GM21786 (cell line): Measurements from ENCODE around the gene ASB16.
"Not testable (repeated sequence)": the region's sequence is repeated elsewhere in the genome, so short reads cannot be mapped to it uniquely, and the experiment has no call there.

Experiments used
- ATAC-seq: cut with Tn5 transposase; IDR thresholded peaks from one replicate; pipeline ENCODE4 v1.9.1; 2021; ENCODE audit not compliant: unreplicated experiment

ASB16 gene

GRCh38 chr17:44146375-44147346 is 23.8 kb upstream of the ASB16 start:
- ATAC-seq, result no peak

DNA sequence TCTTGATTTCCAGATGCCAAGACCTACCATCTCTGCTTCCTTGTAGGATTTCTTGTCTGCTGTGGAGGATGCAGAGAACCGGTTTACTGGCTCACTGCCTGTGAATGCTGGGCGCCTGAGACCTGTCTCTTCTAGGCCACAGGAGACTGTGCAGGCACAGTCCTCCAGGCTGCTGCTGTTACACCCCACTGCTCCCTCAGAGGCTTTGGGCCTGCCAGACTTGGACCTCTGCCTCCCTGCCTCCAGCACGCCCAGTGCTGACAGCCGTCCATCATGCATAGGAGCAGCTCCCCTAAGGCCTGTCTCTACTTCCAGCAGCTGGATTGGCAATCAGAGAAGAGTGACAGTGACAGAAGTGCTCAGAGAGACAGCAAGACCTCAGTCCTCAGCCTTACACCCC is 22.7 kb upstream of the ASB16 start:
- no peak for ATAC-seq

GRCh38 chr17:44149066-44149465 is 21.4 kb upstream of the ASB16 start:
- not testable (repeated sequence) for ATAC-seq

- no peak for ATAC-seq
These were observed 20.7 kb upstream of the ASB16 start for GRCh38 chr17:44149750-44150329.

DNA sequence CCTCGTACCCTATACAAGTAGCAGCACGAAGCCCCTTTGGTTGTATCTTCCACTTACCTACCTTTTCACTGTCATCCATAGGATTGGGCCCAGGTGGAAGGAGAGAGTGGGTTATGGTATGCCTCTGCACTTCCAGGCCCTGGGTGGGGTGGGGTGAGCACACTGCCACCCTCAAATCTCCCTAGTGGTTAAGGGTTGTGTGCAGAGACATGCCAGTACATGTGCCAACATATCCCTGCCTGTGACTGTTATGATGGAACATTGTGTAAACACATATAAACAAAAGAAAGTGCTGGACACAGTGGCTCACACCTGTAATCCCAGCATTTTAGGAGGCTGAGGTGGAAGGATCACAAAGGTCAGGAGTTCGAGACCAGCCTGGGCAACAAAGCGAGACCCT is 17.6 kb upstream of the ASB16 start:
- ATAC-seq, result no peak

GRCh38 chr17:44155488-44155887 is 15.0 kb upstream of the ASB16 start:
- ATAC-seq, result no peak

DNA sequence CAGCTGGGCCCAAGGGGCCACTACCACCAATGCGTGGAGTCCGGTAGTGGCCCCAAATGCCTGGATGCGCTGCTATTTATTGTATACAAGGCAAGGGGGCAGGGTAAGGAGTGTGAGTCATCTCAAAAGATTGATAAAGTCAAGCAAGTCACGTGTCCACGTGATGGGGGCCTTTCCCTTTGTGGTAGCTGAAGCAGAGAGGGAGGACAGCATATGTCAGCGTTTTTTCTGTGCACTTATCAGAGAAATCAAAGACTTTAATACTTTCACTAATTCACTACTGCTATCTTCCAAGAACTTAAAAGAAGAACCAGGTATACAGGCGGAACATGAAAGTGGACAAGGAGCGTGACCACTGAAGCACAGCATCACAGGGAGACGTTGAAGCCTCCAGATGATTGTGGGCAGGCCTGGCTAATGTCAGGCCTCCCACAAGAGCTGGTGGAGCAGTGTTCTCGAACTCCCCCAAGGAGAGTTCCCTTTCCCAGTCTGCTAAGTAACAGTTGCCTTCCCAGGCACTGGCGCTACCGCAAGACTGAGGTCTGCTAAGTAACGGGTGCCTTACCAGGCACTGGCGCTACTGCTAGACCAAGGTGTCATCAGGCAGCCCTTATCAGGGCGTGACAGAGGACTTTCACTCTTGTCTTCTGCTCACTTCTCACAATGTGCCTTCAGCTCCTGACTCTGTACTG is 10.8 kb upstream of the ASB16 start:
- no peak for ATAC-seq

DNA sequence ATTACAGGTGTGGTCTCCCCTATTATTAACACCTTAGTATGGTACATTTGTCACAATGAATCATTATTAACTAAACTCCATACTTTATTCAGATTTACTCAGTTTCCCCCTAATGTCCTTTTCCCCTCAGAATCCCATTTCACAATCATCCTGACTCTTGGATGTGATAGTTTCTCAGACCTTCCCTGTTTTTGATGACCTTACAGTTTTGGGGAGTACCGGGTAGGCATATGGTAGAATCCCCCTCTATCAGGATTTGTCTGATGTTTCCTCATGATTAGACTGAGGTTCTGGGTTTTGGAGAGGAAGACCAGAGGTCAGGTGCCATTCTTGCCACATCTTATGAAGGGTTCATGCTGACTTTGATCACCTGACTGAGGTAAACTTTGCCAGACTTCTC is 6.0 kb upstream of the ASB16 start:
- ATAC-seq, result no peak

DNA sequence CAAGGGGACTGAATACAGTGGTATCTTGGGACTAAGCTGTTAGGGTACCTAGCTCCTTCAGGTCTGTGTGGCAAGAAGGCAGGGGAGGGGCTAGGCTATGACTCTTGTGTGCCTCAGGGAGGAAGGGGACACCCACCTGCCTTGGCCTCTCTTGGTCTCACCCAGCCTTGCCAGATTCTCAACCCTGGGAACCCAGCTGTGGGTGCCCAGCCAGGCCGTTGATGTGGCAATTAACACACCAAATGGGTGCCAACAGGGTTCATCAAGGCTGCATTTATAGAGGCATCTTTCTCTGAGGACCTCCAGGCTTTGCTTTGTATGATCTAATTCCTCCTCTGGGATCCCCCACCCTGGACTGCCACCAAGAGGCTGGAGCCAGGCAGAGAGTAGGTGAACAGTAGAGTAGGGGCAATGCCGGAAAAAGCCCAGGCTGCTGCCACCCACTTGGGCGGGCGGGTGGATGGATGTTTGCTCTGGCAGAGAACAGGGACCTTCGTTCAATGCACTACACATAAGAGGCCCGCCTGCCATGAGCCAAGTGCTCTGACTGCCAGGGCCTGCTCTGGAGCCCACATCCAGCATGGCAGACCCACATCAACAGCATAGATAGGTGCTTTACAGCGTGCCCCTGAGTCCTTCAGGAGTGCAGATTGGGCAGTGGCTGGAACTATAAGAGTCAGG is 3.2 kb upstream of the ASB16 start:
- ATAC-seq, result no peak

DNA sequence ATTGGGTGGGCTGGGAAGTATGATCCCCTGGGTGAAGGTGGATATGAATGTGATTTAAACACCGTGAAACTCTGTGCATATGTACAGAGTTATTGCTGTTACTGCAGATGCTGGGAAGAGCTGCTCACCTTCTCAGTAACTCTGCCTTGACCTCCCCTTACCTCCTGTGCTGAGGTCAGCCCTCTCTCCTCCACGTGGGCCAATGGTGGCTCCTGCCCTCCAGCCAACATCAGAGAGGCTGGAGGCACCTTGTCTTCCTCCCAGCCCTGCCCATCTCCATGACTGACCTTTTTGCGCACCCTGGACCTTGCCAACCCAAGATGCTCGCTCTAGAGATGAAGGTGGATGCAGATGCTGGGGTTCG is 387 bp upstream of the ASB16 start:
- no peak for ATAC-seq

- no peak for ATAC-seq
These were observed 1.5 kb downstream of the ASB16 start for GRCh38 chr17:44171931-44172455.

GRCh38 chr17:44174427-44174826 is 3.9 kb downstream of the ASB16 start:
- ATAC-seq, result no peak

- ATAC-seq, result no peak
These were observed 5.8 kb downstream of the ASB16 start for GRCh38 chr17:44176257-44176656.

- no peak for ATAC-seq
These were observed 6.4 kb downstream of the ASB16 start for GRCh38 chr17:44176671-44177501.

DNA sequence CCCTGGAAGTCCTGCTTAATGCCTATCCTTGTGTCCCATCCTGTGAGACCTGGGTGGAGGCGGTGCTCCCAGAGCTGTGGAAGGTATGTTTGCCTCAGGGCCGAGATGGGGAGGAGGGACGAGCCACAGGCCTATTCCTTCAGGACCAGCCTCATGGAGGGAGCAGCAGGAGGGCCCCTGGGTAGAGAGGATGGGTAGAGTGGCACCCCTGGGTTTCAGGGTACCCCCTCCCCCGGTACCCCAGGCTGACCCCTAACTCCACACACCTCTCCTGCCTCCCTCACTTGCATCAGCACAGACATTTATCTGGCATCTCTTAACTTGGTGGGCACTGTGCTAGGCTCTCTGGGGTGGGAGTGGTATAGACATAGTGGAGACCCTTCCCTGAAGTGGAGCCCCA is 7.1 kb downstream of the ASB16 start:
- ATAC-seq, result no peak

GRCh38 chr17:44178133-44178532 is 7.6 kb downstream of the ASB16 start:
- ATAC-seq, result no peak

DNA sequence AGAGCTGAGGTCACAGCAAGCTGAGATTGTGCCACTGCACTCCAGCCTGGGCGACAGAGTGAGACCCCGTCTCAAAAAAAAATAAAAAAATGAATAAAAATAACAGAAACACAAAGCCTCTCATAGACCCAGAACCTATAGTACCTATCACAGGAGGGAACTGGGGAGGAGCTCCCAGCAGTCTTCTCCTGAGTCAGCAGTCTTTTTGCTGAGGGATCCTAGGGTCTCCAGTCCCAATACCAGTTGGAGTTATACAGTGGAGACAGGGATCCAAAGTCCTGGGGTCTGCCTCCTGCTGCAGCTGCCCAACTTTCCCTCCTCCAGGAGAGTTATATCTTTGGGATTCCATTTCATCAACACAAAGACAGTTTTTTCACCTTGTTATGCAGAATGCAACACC is 12.5 kb downstream of the ASB16 start:
- no peak for ATAC-seq

DNA sequence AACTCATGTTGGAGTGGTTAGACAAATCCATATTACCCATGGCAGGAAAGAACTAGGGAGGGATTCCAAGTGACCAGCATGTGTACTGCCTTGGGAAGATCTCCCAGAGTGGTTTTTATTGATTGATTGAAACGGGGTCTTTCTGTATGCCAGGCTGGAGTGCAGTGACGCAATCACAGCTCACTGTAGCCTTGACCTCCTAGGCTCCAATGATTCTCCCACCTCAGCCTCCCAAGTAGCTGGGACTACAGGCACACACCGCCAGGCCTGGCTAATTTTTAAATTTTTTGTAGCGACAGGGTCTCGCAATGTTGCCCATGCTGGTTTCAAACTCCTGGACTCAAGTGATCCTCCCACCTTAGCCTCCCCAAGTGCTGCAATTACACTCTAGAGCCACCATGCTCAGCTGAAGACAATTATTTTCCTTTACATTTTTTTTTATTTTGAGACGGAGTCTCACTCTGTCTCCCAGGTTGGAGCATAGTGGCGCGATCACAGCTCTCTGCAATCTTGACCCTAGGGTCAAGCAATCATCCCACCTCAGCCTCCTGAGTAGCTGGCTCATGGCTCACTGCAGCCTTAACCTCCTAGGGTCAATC is 13.8 kb downstream of the ASB16 start:
- no peak for ATAC-seq

DNA sequence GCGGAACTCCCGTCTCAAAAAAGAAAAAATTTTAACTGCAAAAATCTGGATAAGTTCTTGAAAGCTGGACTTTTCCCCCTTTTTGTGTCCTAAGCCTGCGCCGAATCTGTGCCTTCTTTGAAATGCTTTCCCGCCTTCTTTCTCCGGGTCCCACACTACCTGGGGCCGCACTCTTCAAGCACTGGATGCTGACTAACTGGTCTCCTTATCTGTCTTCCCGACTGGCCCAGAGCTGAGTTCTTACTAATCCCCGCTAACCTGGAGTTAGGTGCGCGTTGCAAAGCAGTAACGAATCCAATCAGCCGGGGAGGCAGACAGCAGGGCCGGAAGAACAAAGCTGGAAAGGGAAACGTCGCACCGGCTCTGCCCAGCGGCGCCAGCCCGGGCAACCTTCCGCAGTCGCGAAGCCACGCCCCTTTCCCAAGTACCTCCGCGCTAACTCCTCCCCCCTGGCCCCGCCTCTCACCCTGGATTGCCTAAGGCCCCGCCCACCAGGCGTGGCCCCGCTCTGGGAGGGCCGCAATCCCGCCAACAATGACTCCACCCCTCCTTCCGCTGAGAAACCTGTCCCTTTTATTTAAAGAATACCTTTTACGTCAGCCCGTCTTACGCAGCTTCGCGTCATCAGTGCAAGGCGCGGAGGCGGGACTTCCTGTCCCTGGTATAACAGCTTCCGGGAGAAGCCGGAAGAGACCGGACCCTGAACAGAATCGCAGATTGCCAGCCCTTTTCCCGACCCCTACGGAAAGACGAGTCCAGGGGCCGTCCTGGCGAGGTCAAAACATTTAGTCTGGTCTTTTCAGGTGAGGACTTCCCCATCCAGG is 16.0 kb downstream of the ASB16 start, which contains the start of gene TMUB2:
Gene TMUB2 (plus strand): TSS at position 666 of the 824 bp plus-strand sequence. CDS start 737 bp downstream, outside the sequence.
- peak; percentile 91 for ATAC-seq
